Ishikawa (cell line): ENCODE data around the gene IQUB.
A peak's percentile ranks its signal among the peaks of the same experiment; 100 is the strongest.

ENCODE experiments used
- CEBPB ChIP-seq: IDR thresholded peaks from 2 replicates; pipeline ENCODE4 v1.6.1; 2012
- CREB1 ChIP-seq: IDR thresholded peaks from 2 replicates; pipeline ENCODE4 v1.6.1; 2012; ENCODE audit warnings: low read depth
- EGR1 ChIP-seq: IDR thresholded peaks from 2 replicates; pipeline ENCODE4 v1.6.1; 2012
- EP300 ChIP-seq: IDR thresholded peaks from 2 replicates; pipeline ENCODE4 v1.6.1; 2012; ENCODE audit warnings: borderline replicate concordance
- FOXM1 ChIP-seq: IDR thresholded peaks from 2 replicates; pipeline ENCODE4 v1.6.1; 2012; ENCODE audit warnings: low read depth, borderline replicate concordance
- NFIC ChIP-seq: IDR thresholded peaks from 2 replicates; pipeline ENCODE4 v1.6.1; 2012
- RAD21 ChIP-seq: IDR thresholded peaks from 2 replicates; pipeline ENCODE4 v1.6.1; 2012; ENCODE audit warnings: low read depth
- TAF1 ChIP-seq: IDR thresholded peaks from 2 replicates; pipeline ENCODE4 v1.6.1; 2012; ENCODE audit warnings: low read depth, mild to moderate bottlenecking
- TCF12 ChIP-seq: IDR thresholded peaks from 2 replicates; pipeline ENCODE4 v1.6.1; 2012; ENCODE audit warnings: low read depth
- TEAD4 ChIP-seq: IDR thresholded peaks from 2 replicates; pipeline ENCODE4 v1.6.1; 2012
- YY1 ChIP-seq: IDR thresholded peaks from 2 replicates; pipeline ENCODE4 v1.6.1; 2012; ENCODE audit warnings: low read depth
- ZBTB7A ChIP-seq: IDR thresholded peaks from 2 replicates; pipeline ENCODE4 v1.6.1; 2012; ENCODE audit warnings: low read depth
- TF ChIP-seq, protein P1 (sequence below): IDR thresholded peaks from 2 replicates; pipeline ENCODE4 v1.6.1; 2012; ENCODE audit warnings: low read depth, mild to moderate bottlenecking
- TF ChIP-seq, protein P2 (sequence below): IDR thresholded peaks from 2 replicates; pipeline ENCODE4 v1.6.1; 2012
- TF ChIP-seq, protein P3 (sequence below): IDR thresholded peaks from 2 replicates; pipeline ENCODE4 v1.6.1; 2012

IQUB gene

DNA sequence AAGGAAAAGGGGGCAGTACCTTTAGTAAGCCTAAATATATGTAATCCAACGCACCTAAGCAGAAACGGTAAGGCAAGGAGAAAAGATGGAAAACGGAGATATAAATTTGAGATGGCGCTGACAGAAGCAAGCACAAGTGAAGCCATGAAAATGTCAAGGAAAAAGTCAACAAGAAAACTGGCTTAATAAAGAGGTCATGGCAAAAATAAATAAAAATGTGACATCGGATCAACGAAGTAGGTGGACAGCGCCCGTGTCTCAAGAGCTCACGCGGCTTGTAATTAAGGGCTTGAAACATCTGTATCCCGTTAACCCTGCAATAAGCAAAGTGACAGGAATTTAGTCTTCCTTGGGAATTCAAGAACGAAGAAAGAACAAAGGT is 22.6 kb upstream of the IQUB start:
- TF ChIP-seq EP300, result no peak
- TF ChIP-seq, protein P1, sequence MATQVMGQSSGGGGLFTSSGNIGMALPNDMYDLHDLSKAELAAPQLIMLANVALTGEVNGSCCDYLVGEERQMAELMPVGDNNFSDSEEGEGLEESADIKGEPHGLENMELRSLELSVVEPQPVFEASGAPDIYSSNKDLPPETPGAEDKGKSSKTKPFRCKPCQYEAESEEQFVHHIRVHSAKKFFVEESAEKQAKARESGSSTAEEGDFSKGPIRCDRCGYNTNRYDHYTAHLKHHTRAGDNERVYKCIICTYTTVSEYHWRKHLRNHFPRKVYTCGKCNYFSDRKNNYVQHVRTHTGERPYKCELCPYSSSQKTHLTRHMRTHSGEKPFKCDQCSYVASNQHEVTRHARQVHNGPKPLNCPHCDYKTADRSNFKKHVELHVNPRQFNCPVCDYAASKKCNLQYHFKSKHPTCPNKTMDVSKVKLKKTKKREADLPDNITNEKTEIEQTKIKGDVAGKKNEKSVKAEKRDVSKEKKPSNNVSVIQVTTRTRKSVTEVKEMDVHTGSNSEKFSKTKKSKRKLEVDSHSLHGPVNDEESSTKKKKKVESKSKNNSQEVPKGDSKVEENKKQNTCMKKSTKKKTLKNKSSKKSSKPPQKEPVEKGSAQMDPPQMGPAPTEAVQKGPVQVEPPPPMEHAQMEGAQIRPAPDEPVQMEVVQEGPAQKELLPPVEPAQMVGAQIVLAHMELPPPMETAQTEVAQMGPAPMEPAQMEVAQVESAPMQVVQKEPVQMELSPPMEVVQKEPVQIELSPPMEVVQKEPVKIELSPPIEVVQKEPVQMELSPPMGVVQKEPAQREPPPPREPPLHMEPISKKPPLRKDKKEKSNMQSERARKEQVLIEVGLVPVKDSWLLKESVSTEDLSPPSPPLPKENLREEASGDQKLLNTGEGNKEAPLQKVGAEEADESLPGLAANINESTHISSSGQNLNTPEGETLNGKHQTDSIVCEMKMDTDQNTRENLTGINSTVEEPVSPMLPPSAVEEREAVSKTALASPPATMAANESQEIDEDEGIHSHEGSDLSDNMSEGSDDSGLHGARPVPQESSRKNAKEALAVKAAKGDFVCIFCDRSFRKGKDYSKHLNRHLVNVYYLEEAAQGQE, result peak; percentile 27; the same call in 1 of the 2 replicates

DNA sequence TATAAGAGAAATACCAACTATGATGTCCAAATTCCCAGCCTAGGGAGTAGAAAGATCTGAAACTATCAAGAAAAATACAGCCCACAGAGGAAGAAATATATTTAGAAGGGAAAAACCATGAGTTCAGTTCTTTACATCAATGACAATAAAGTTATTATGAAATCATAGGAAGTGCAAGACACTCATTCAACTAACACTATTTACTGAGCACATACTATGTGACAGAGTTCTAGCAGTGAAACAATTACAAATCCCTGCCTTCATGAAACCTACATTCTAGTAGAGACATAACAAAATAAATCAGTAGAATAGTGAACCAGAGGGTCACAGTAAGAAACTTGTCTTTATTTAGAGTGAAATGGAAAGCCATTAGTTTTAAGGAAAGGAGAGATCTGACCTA is 21.1 kb upstream of the IQUB start:
- no peak for TF ChIP-seq CREB1
- TF ChIP-seq, protein P1, result no peak
- TF ChIP-seq TCF12, result no peak
- TF ChIP-seq NFIC, result no peak
- TF ChIP-seq YY1, result no peak
- no peak for TF ChIP-seq CEBPB
- TF ChIP-seq, protein P2, sequence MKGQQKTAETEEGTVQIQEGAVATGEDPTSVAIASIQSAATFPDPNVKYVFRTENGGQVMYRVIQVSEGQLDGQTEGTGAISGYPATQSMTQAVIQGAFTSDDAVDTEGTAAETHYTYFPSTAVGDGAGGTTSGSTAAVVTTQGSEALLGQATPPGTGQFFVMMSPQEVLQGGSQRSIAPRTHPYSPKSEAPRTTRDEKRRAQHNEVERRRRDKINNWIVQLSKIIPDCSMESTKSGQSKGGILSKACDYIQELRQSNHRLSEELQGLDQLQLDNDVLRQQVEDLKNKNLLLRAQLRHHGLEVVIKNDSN, result no peak
- TF ChIP-seq TAF1, result no peak
- TF ChIP-seq ZBTB7A, result no peak
- TF ChIP-seq RAD21, result no peak
- TF ChIP-seq TEAD4, result no peak
- TF ChIP-seq EGR1, result no peak
- TF ChIP-seq, protein P3, sequence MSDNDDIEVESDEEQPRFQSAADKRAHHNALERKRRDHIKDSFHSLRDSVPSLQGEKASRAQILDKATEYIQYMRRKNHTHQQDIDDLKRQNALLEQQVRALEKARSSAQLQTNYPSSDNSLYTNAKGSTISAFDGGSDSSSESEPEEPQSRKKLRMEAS, result no peak
- TF ChIP-seq EP300, result no peak
- no peak for TF ChIP-seq FOXM1

DNA sequence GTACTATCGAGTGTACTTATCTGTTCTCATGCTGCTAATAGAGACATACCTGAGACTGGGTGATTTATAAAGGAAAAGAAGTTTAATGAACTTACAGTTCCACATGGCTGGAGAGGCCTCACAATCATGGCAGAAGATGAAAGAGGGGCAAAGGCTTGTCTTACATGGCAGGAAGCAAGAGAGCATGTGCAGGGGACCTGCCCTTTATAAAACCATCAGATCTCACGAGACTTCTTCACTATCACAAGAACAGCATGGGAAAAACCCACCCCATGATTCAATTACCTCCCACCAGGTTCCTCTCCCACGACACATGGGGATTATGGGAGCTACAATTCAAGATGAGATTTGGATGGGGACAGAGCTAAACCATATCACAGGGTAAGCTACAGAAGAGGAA is 18.8 kb upstream of the IQUB start:
- TF ChIP-seq, protein P1, result no peak
- TF ChIP-seq CEBPB, result no peak
- no peak for TF ChIP-seq TCF12
- TF ChIP-seq TAF1, result no peak
- TF ChIP-seq NFIC, result no peak
- no peak for TF ChIP-seq CREB1
- no peak for TF ChIP-seq RAD21
- TF ChIP-seq, protein P2, result no peak
- no peak for TF ChIP-seq EP300
- TF ChIP-seq TEAD4, result no peak
- no peak for TF ChIP-seq FOXM1

DNA sequence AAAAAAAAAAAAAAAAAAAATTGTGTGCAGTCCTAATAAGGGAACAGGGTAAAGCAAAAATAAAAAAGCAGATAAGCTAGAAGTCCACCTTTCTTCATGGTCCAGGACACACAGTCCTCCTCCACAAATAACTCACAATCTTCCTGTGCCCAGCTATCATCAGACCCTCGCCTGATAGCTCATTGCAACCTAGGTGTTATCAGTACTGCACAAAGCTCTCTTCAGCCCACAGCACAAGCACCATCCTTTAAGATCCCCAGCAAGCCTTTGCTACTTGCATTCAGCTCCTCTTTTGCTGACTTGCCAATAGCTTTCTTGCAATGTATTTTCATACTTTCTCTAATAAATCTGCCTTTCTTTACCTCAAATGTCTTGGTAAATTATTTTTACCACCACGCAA is 18.2 kb upstream of the IQUB start:
- no peak for TF ChIP-seq CEBPB
- TF ChIP-seq TCF12, result no peak
- TF ChIP-seq TAF1, result no peak
- TF ChIP-seq ZBTB7A, result no peak
- TF ChIP-seq EGR1, result no peak
- TF ChIP-seq CREB1, result no peak
- TF ChIP-seq FOXM1, result no peak
- TF ChIP-seq RAD21, result no peak
- no peak for TF ChIP-seq EP300
- TF ChIP-seq, protein P2, result no peak
- no peak for TF ChIP-seq NFIC
- no peak for TF ChIP-seq TEAD4
- TF ChIP-seq, protein P1, result no peak
- no peak for TF ChIP-seq YY1
- TF ChIP-seq, protein P3, result no peak
